Mesenchymal stem cell (in vitro differentiated cells and primary cell): ENCODE data around the gene NDUFB8.

ENCODE experiments used
- DNase-seq: peaks from one replicate; pipeline ENCODE4 v3.0.0-alpha.2; 2013
- H2AFZ ChIP-seq: one replicate; pipeline ENCODE4 v1.6.1; 2013; ENCODE audit warnings: low read depth, mild to moderate bottlenecking, control low read depth, inconsistent platforms, low read length, moderate library complexity
- H2AK5ac ChIP-seq: 2 replicates; pipeline ENCODE4 v1.6.1; 2013; ENCODE audit warnings: low read length, moderate library complexity, mild to moderate bottlenecking, inconsistent platforms; ENCODE audit not compliant: severe bottlenecking
- H2BK120ac ChIP-seq: one replicate; pipeline ENCODE4 v1.6.1; 2013; ENCODE audit warnings: low read depth, mild to moderate bottlenecking, inconsistent platforms, low read length, moderate library complexity
- H2BK12ac ChIP-seq, 2 experiments: one replicate each; pipeline ENCODE4 v1.6.1; 2013; ENCODE audit warnings: inconsistent platforms in 2 of 2, low read length in 2 of 2, mild to moderate bottlenecking in 2 of 2, moderate library complexity in 2 of 2, control low read depth in 1 of 2
- H2BK15ac ChIP-seq: one replicate; pipeline ENCODE4 v1.6.1; 2013; ENCODE audit warnings: mild to moderate bottlenecking, low read depth, inconsistent platforms; ENCODE audit not compliant: poor library complexity, severe bottlenecking
- H2BK5ac ChIP-seq: 2 replicates; pipeline ENCODE4 v1.6.1; 2013; ENCODE audit warnings: low read depth, mild to moderate bottlenecking, low read length, control low read depth, inconsistent platforms; ENCODE audit not compliant: poor library complexity, severe bottlenecking
- H3K14ac ChIP-seq, 2 experiments: one replicate each; pipeline ENCODE4 v1.6.1; 2013; ENCODE audit warnings: inconsistent platforms in 2 of 2, low read length in 2 of 2, control low read depth in 1 of 2, mild to moderate bottlenecking in 1 of 2, moderate library complexity in 1 of 2
- H3K18ac ChIP-seq, 2 experiments: one replicate each; pipeline ENCODE4 v1.6.1; 2013; ENCODE audit warnings: inconsistent platforms in 2 of 2, low read length in 2 of 2, control low read depth in 1 of 2, low read depth in 1 of 2, mild to moderate bottlenecking in 1 of 2
- H3K23ac ChIP-seq, 2 experiments: one replicate each; pipeline ENCODE4 v1.6.1; 2013; ENCODE audit warnings: inconsistent platforms in 2 of 2, low read length in 2 of 2, mild to moderate bottlenecking in 2 of 2, moderate library complexity in 2 of 2, control low read depth in 1 of 2
- H3K27ac ChIP-seq: 2 replicates; pipeline ENCODE4 v1.5.1; 2013; ENCODE audit warnings: mild to moderate bottlenecking, moderate library complexity, low read length, control low read depth, inconsistent platforms; ENCODE audit not compliant: poor library complexity, severe bottlenecking
- H3K27me3 ChIP-seq, 2 experiments: 2 replicates each; pipeline versions ENCODE4 v1.6.1 to v1.7.0; 2013; ENCODE audit warnings: low read length in 2 of 2, mild to moderate bottlenecking in 2 of 2, moderate library complexity in 2 of 2, control low read depth in 1 of 2, inconsistent platforms in 1 of 2; ENCODE audit not compliant: control insufficient read depth in 1 of 2, insufficient read depth in 1 of 2
- H3K36me3 ChIP-seq, 2 experiments: 2 replicates each; pipeline versions ENCODE4 v1.6.1 to v1.7.0; 2013; ENCODE audit warnings: low read length in 2 of 2, control low read depth in 1 of 2, inconsistent platforms in 1 of 2, low read depth in 1 of 2, mild to moderate bottlenecking in 1 of 2; ENCODE audit not compliant: insufficient read depth in 2 of 2, control insufficient read depth in 1 of 2
- H3K4ac ChIP-seq, 2 experiments: one replicate each; pipeline ENCODE4 v1.6.1; 2013; ENCODE audit warnings: inconsistent platforms in 2 of 2, low read length in 2 of 2, mild to moderate bottlenecking in 2 of 2, moderate library complexity in 2 of 2, control low read depth in 1 of 2, low read depth in 1 of 2
- H3K4me1 ChIP-seq: 2 replicates; pipeline ENCODE4 v1.6.1; 2013; ENCODE audit warnings: low read depth, low read length, control low read depth; ENCODE audit not compliant: control insufficient read depth, insufficient read depth
- H3K4me2 ChIP-seq: 2 replicates; pipeline ENCODE4 v1.6.1; 2013; ENCODE audit warnings: low read length, mild to moderate bottlenecking, inconsistent platforms; ENCODE audit not compliant: poor library complexity, severe bottlenecking
- H3K4me3 ChIP-seq, 2 experiments: 2 replicates each; pipeline versions ENCODE4 v1.5.1 to v1.7.0; 2013; ENCODE audit warnings: low read length in 2 of 2, mild to moderate bottlenecking in 2 of 2, control low read depth in 1 of 2, low read depth in 1 of 2; ENCODE audit not compliant: insufficient read depth in 1 of 2
- H3K79me1 ChIP-seq: replicated peaks from 2 replicates; pipeline ENCODE4 v1.6.1; 2013; ENCODE audit warnings: mild to moderate bottlenecking, control low read depth, low read length, inconsistent platforms; ENCODE audit not compliant: poor library complexity, severe bottlenecking
- H3K9ac ChIP-seq: 2 replicates; pipeline ENCODE4 v1.7.0; 2013; ENCODE audit warnings: mild to moderate bottlenecking, low read length, moderate library complexity
- H3K9me3 ChIP-seq: 2 replicates; pipeline ENCODE4 v1.7.0; 2013; ENCODE audit warnings: mild to moderate bottlenecking, low read length; ENCODE audit not compliant: control insufficient read depth
- H4K8ac ChIP-seq: one replicate; pipeline ENCODE4 v1.6.1; 2013; ENCODE audit warnings: inconsistent platforms, mild to moderate bottlenecking, low read length, moderate library complexity
- H4K91ac ChIP-seq: one replicate; pipeline ENCODE4 v1.6.1; 2013; ENCODE audit warnings: mild to moderate bottlenecking, low read length, inconsistent platforms
- WGBS: methylation state at CpG from one replicate; pipeline ENCODE4 v1.1.7; 2013; ENCODE audit warnings: mixed read lengths; 5-methylcytosine and 5-hydroxymethylcytosine counted together

The NDUFB8 gene

DNA sequence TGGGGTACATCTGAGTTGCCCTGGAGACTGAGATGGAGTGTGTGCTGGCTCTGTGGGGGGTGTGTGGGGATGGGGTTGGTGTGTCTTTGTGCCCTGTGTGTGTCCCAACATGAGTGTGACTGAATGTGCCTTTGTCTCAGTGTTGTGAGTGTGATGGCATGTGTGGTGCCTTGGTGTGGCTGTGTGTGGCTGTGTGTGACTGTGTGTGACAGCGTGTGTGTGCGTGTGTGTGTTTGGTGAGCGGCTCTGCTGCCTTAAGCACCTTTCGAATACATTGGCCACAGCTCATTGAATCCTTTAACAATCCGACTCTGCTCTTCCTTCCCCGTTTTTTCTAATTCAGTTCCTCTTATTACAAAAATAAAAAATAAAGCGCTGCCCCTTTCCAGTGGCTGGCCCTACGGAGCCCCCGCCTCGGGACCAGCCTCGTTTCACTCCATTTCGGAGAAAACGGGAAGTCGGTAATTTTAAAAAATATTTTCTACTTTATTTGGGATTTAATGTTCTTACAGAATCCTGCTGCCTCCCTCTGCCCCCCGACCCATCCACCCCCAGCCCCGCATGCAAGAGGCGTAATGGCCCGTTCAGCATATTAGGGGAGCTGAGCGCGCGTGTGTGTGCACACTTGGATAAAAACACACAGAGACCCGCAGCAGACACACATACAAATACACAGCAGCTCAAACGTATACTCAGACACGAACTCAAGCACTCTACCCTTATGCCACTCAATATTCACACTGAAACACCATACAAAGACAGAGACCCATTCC lies 41.6 kb upstream of the NDUFB8 start:
- Histone ChIP-seq H2BK12ac (no peak overlapping the region), H3K9me3 (no peaks in the 10 kb centered on the region), H3K14ac (no peak overlapping the region), H3K23ac (no peak overlapping the region), H3K27me3 (peaks cover 81 to 88% of the 10 kb centered on the region in 2 experiments), H2BK15ac (no peak overlapping the region), H3K4me2 (no peak overlapping the region), H3K4ac (no peak overlapping the region), H3K79me1 (no peaks in the 10 kb centered on the region), H3K4me1 (peaks cover 3% of the 10 kb centered on the region), H3K4me3 (no peak overlapping the region), H3K9ac (no peak overlapping the region), H2AK5ac (no peak overlapping the region), H2AFZ (no peak overlapping the region), H3K18ac (no peak overlapping the region), H2BK120ac (no peak overlapping the region), H3K27ac (no peak overlapping the region), H4K8ac (no peak overlapping the region), H2BK5ac (no peak overlapping the region), H3K36me3 (no peaks in the 10 kb centered on the region), H4K91ac (no peak overlapping the region)
- WGBS: 87% methylated on average over 21 of the region's 24 CpGs
- no peak for DNase-seq

DNA sequence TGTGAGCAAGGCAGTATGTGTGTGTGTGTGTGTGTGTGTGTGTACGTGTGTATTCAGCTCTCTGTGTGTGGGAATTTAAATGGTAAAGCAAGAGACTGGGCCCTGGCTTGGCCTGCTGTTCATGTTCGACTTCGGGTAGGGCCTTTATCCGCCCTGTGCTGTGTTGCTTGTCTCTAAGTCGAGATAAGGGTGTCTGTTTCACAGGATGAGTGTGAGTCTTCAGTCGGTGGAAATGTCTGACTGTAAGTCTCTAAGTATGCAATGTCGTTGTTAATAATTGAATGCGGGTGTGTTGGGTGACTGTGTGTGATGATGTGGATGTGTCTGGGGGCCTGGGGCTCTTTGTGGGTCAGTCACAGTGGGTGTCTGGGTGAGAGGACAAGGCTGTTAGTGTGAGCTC lies 40.8 kb upstream of the NDUFB8 start:
- H3K36me3 ChIP-seq: no peaks in the 10 kb centered on the region
- WGBS: 69% methylated on average over 8 of the region's 8 CpGs

DNA sequence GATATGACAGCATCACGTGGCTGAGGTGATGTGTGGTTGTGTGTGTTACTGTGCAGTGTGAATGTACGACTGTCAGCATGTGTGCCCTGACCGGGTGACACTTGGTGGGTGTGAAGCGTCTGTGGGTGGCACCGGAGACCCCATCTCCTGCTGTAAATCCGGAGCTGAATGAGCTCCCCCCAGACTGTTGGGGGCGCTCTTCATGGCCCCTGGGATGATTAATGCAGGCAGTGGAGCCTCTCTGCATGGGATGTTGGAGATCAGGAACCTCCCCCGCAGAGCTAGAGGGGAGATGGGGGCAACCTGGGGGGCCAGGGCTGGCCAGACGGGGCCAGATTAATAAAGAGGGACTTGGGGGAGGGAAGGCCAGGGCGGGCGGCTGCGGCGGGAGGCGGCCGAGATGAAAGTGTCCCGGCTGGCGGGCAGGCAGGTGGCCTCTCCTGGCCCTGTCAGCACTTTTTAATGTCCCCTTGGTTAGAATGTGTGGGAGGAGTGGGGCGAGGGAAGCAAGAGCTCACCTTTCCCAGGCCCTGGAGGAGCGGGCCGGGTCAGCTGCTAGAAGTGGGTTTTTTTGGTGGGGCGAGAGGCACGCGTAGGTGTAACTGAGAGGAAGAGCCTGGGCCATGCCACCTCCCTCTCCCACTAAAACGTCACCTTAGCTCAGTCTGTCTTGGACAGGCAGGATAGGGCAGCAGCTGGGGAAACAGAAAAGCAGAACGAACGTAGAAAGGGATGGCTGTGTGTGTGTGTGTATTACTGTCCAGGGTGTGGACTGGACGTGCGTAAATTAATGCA lies 40.2 kb upstream of the NDUFB8 start:
- Histone ChIP-seq H4K91ac (no peak overlapping the region), H3K14ac (peak overlapping the region in 1 of 2 experiments; percentile 50), H2BK5ac (no peak overlapping the region), H3K36me3 (no peaks in the 10 kb centered on the region), H3K9me3 (no peaks in the 10 kb centered on the region), H3K4me2 (no peak overlapping the region), H2BK15ac (no peak overlapping the region), H2AFZ (no peak overlapping the region), H3K23ac (no peak overlapping the region), H3K27me3 (peaks cover 81 to 92% of the 10 kb centered on the region in 2 experiments), H3K27ac (no peak overlapping the region), H2BK120ac (no peak overlapping the region), H3K9ac (no peak overlapping the region), H3K4me1 (peaks cover 5% of the 10 kb centered on the region), H2AK5ac (no peak overlapping the region), H3K4me3 (no peak overlapping the region), H4K8ac (no peak overlapping the region), H3K79me1 (no peaks in the 10 kb centered on the region), H2BK12ac (no peak overlapping the region), H3K18ac (no peak overlapping the region), H3K4ac (no peak overlapping the region)
- 46% methylated on average over 25 of the region's 28 CpGs for WGBS
- no peak for DNase-seq

More for the DNA sequence above, 40.8 kb upstream of the NDUFB8 start:
- H3K4ac ChIP-seq: no peak overlapping the region
- H2BK5ac ChIP-seq: no peak overlapping the region
- peaks cover 3% of the 10 kb centered on the region for H3K4me1 ChIP-seq
- no peak overlapping the region for H3K14ac ChIP-seq
- no peak overlapping the region for H2BK120ac ChIP-seq
- H4K8ac ChIP-seq: no peak overlapping the region
- H3K23ac ChIP-seq: no peak overlapping the region
- no peak for DNase-seq
- no peaks in the 10 kb centered on the region for H3K79me1 ChIP-seq
- no peak overlapping the region for H2AFZ ChIP-seq
- H2AK5ac ChIP-seq: no peak overlapping the region
- no peak overlapping the region for H2BK15ac ChIP-seq
- H3K18ac ChIP-seq: no peak overlapping the region
- H3K27me3 ChIP-seq: peaks cover 81 to 88% of the 10 kb centered on the region in 2 experiments
- no peak overlapping the region for H4K91ac ChIP-seq
- H2BK12ac ChIP-seq: no peak overlapping the region
- no peak overlapping the region for H3K9ac ChIP-seq
- H3K4me2 ChIP-seq: no peak overlapping the region
- no peak overlapping the region for H3K4me3 ChIP-seq
- H3K27ac ChIP-seq: no peak overlapping the region
- H3K9me3 ChIP-seq: no peaks in the 10 kb centered on the region

DNA sequence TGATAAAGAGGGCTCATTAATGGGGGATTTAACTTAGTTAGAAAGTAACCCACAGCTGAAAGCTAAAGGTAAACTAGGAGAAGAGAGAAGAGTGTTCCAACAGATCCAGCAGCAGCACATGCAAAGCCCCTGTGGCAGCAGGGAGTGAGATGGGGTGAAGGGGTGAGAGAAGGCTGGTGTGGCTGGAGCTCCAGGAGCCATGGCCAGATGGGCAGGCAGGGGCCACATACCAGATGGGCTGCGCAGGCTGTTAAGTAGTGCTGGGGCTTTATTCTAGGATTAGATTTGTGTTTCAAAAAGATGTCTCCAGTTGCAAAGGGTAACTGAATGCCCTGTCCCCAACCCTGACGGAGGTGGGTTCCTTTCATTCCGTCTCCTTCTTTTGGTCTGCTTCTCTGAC lies 39.2 kb upstream of the NDUFB8 start:
- no peak overlapping the region for H3K9ac ChIP-seq
- H4K91ac ChIP-seq: no peak overlapping the region
- no peak overlapping the region for H2BK12ac ChIP-seq
- no peak overlapping the region for H3K4me3 ChIP-seq
- H2BK5ac ChIP-seq: no peak overlapping the region
- no peak overlapping the region for H4K8ac ChIP-seq
- no peaks in the 10 kb centered on the region for H3K79me1 ChIP-seq
- H2BK15ac ChIP-seq: no peak overlapping the region
- no peak overlapping the region for H2AFZ ChIP-seq
- peaks cover 5% of the 10 kb centered on the region for H3K4me1 ChIP-seq
- no peak overlapping the region for H3K18ac ChIP-seq
- no peak overlapping the region for H3K27ac ChIP-seq
- peaks cover 80 to 92% of the 10 kb centered on the region in 2 experiments for H3K27me3 ChIP-seq
- H3K4me2 ChIP-seq: no peak overlapping the region
- no peak for DNase-seq
- no peak overlapping the region for H3K4ac ChIP-seq
- no peak overlapping the region for H2AK5ac ChIP-seq
- no peak overlapping the region for H3K23ac ChIP-seq
- H3K14ac ChIP-seq: no peak overlapping the region
- no peak overlapping the region for H2BK120ac ChIP-seq
- 95% methylated on average over 3 of the region's 3 CpGs for WGBS
- no peaks in the 10 kb centered on the region for H3K9me3 ChIP-seq
- H3K36me3 ChIP-seq: no peaks in the 10 kb centered on the region
